ENCODE measurements around the gene WDR88.
"Not testable (repeated sequence)": the region's sequence is repeated elsewhere in the genome, so short reads cannot be mapped to it uniquely, and the experiment has no call there.

The WDR88 gene

DNA sequence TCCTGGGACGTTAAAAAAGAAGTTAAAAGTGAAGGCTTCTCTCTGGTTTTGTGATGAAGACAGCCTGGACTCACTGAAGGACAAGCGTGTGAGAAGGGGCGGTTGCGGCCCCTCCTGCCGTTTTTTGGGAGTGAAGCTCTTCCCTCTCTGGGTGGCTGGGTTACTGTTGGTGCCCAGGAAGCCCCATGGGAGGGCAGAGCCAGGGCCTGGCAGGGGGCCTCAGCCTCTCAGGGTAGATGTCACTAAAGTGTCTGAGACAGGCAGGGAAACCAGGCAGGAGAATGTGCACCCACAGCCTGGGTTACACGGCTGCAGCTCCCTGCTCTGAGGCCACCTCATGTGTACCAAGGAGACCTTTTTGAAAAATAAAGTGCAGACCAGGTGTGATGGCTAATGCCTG is 1.5 kb upstream of the WDR88 start:
- DNase-seq, result no peak

DNA sequence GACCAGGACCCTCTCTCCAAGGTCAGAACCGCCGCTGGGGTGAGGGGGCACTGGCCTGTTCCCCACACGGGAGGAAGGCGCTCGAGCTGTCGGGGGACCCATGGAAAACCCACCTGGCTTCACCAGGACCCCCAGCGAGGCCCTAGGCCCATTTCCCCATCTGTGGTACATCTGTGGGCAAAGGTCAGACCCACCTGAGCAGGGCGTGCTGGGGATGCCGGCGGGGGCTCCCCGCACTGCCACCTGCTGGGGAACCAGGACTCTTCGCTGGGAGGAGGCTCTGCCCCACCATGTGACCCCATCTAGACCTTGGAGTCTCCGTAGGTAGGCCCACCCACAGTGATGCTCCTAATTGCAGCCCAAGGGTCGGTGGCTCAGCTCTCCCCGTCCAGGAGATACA is 511 bp downstream of the WDR88 start:
- DNase-seq, result no peak

DNA sequence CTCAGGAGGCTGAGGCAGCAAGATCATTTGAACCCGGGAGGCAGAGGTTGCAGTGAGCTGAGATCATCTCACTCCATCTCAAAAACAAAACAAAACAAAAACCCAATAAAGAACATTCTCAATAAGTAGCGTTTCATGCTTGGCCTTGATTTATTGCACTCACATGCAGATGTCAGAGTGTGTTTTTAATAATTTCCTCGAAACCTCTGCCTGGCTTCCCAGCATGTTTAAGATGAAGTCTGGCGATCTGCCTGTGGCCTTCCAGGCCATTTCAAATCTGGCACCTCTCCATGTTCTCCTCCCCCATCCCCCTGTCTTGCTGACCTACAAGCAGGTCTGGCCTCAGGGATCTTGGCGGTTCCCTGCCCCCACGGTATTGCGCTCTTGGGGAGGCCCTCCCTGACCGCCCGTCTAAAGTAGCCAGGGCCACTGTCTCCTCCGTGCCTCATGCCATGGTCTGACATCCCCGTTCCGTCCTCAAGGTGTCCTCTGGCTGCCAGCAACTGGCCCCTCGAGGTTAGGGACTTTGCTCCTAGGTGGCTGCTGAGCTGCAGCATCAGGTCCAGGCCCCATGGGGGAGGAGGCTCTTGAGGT is 1.6 kb downstream of the WDR88 start:
- DNase-seq, result no peak

DNA sequence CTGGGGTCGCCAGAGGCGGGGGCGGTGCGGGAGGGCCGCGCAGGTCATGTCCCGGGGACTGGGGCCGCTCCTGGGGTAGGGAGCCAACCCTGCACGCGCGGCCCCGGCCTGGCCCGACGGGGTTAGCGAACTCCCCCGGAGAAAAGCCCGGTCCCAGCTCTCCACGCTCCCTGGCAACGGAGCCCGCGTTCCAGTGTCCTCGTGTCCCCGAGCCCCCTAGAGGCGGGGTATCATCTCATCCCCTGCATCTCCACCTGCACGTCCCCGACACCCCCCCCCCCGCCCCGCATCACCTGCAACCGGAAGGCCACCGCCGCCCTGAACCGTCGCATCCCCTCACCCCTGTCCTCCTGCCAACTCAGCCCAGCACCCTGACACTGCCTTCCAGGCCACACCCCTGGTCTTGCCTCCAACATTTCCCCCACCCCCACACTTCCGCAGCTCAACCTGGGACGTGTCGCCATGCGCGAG is 2.7 kb downstream of the WDR88 start:
- no peak for DNase-seq

DNA sequence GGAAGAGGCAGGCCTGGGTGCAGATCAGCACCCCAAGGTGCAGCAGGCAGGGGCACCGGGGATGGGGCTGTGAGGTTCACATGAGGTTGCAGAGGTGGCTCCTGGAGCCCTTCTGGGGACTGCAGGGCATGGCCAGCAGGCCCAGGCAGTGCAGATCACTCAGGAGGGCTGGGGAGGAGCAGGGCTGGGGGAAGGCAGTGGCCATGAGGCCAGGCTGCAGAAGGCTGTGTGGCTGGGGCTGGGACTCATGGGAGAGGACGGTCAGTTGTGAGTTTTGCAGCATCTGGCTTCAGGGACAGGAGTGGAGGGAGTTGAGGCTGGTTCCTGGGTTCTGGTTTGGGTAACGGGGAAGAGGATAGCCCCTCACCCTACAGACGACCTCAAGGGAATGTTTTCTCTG is 7.3 kb downstream of the WDR88 start:
- DNase-seq, result no peak

DNA sequence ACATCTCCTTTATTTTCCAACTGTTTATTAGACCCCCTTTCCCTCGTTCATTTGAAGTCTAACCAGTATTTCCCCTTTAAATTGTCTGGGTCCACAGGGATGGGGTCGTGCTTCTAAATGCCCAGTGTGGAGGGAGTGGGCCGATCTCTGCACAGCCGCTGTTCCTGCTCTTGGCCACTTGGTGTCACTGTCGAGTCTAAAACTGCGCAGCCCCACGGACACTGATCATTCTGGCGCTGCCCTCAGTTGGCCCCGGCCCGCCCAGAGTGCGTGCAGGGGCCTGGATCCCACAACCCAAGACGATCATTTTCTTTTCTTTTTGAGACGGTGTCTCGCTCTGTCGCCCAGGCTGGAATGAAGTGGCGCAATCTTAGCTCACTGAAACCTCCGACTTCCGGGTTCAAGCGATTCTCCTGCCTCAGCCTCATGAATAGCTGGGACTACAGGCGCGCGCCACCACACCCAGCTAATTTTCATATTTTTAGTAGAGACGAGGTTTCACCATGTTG is 12.0 kb downstream of the WDR88 start:
- peak; percentile 61 for DNase-seq

DNA sequence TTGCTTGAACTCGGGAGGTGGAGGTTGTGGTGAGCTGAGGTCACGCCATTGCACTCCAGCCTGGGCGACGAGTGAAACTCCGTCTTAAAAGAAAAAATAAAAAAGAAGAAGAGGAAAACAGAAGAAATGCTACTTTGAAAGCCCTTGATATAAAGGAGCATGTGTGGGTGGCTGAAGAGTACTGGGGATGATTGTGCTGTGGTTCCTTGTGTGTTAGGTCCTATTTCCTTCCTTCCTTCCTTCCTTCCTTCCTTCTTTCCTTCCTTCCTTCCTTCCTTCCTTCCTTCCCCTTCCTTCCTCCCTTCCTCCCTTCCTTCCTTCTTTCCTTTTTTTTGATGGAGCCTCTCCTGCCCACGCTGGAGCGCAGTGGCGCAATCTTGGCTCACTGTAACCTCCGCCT is 14.3 kb downstream of the WDR88 start:
- no peak for DNase-seq

DNA sequence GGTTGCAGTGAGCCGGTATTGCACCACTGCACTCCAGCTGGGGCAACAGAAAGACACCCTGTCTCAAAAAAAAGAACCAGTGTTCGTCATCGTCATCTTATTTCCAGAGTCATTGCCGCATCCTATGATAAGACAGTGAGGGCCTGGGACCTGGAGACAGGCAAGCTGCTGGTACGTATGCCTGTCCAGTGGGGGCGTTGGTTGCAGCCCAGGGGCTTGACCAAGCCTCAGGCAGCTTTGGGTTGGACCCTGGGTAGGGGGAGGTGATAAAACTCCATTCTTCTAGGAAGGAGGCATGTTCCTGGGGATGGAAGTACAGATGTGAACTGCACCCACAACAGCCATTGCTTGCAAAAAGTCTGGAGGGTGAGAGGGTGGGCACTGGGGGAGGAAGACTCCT is 15.6 kb downstream of the WDR88 start:
- no peak for DNase-seq

DNA sequence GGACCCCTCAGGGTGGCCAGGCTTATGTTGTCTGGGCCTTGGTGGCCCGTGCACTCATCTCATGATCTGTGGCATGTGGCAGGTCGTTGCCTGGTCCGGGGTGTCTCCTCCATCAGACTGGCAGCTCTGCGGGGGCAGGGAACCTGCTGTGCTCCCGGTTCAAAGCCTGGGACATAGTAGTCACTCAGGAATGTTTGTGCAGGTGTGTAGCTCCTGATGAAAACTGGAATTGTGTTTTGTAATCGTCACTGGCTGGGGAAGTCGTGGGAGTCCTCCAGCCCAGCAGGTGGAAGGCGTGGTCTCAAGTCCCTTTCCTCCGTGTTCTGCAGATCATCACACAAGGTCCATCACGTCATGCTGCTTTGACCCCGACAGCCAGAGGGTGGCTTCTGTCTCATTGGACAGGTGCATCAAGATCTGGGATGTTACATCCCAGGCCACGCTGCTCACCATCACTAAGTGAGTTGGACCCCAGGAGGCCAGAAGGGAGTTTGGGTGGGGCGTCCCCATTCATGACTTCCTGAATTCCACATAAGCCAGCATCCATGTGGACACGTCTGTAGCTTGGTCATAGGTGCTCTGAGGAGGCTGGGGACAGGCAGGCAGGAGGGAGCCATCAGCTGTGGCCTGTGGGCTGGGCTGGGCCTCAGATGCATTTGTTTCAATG is 19.1 kb downstream of the WDR88 start:
- DNase-seq, result no peak

DNA sequence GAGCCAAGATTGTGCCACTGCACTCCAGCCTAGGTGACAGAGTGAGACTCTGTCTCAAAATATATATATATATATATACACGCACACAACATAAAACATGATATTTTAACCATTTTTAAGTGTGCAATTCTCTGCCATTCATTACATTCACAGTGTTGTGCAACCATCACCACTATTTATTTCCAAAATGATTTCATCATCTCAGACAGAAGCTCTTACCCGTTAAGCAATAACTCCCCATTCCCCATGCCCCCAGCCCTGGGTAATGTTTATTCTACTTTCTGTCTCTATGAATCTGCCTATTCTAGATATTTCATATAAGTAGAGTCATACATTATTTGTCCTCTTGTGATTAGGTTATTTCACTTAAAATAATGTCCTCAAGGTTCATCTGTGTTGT is 20.3 kb downstream of the WDR88 start:
- DNase-seq, result no peak

DNA sequence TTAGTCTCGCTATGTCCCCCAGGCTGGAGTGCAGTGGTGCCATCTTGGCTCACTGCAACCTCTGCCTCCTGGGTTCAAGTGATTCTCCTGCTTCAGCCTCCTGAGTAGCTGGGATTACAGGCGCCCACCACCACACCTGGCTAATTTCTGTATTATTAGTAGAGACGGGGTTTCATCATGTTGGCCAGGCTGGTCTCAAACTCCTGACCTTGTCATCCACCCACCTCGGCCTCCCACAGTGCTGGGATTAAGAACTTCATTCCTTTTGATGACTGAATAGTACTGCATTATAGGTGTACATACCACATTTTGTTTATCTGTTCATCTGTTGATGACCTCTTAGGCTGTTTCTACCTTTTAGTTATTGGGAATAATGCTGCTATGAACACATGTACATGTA is 20.7 kb downstream of the WDR88 start:
- not testable (repeated sequence) for DNase-seq

DNA sequence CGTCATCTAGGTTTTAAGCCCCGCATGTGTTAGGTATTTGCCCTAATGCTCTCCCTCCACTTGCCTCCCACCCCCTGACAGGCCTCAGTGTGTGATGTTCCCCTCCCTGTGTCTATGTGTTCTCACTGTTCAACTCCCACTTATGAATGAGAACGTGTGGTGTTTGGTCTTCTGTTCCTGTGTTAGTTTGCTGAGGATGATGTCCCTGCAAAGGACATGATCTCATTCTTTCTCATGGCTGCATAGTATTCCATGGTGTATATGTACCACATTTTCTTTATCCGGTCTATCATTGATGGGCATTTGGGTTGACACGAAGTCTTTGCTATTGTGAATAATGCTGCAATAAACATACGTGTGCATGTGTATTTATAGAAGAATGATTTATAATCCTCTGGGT is 22.4 kb downstream of the WDR88 start:
- DNase-seq, result not testable (repeated sequence)

DNA sequence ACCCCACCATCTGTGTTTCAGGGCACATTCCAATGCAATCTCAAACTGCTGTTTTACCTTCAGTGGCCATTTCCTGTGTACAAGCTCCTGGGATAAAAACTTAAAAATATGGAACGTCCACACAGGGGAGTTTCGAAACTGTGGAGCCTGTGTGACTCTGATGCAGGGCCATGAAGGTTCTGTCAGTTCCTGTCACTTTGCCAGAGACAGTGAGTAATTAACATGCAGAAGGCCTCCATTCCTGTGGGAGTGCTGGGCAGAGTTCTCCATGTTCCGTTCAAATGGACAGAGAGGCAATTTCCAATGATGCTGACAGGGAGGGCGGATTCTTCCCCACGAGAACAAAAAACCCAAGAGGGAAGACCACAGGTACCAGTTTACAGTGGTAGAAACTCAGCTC is 24.4 kb downstream of the WDR88 start:
- DNase-seq, result no peak

DNA sequence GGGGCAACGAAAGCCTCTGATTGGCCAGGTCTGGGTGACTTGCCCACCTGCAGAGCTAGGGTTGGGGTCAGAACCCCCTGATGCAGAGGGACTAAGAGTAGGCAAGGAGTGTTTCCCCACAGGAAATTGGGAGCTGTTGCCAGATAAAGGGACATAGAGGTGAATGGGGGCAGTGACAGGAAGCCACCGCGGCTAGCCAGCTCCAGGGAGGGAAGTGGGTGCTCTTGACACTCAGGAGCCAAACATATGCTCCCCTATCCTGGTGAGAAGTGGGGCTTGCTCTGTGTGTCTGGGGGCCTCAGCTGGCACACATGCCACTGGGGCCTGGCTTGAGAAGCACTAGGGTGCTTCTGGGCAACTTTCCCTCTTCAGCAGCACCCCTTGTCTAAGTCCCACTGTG is 26.0 kb downstream of the WDR88 start:
- no peak for DNase-seq

DNA sequence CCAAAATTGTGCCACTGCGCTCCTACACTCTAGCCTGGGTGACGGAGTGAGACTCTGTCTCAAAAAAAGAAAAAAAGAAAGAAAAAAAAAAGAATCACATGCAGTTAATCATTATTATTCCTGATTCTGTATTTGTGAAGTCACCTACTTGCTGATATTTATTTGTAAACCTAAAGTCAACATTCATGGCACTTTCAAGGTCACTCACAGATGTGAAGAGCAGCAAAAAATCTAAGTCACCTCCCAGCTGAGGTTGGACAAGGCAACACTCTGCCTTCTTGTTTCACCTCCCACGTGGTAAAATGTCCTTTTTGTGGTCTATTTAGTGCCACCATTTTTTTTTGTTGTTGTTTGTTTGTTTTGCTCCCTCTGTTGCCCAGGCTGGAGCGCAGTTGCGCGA is 26.5 kb downstream of the WDR88 start:
- no peak for DNase-seq

DNA sequence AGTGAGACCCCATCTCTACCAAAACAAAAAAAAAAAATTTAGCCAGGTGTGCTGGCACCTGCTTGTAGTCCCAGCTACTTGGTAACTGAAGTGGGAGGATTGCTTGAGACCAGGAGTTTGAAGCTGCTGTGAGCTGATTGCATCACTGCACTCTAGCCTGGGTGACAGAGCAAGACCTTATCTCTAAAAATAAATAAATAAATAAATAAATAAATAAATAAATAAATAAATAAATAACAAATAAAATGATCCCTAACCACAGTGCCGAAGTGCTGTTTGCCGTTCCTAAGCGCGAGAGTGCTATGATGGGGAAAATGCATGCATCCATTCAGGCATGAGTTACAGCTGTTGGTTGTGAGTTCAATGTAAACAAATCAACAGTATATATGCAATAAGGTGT is 27.2 kb downstream of the WDR88 start:
- no peak for DNase-seq

DNA sequence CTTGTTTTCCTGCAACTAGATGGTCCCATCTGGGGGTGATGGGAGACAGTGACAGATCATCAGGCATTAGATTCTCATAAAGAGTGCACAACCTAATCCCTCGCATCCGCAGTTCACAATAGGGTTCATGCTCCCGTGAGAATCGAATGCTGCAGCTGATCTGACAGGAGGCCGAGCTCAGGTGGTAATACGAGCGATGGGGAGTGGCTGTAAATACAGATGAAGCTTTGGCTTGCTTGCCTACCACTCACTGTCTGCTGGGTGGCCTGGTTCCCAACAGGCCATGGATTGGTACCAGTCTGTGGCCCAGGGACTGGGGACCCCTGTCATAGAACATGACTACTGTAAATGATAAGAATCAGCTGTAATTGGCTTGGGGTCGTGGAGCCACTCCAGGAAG is 28.0 kb downstream of the WDR88 start:
- no peak for DNase-seq

DNA sequence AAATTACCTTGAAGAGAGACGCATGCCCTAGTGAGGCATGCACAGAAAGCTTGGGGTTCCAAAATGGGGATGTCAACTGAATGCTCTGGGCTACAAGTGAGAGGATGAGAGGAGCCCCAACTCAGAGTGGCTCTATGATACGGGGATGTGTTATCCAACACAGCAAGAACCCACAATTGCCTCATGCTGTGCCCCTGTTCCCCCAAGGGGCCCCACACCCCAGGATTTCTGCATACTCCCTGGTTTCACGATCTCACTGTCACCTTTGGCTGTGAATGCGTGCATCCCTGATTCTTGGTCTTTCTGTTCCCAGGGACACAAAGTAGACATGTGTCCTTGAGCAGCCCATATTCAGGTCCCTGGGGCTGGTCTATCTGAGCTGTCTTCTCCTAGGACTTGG is 29.3 kb downstream of the WDR88 start:
- DNase-seq, result no peak

DNA sequence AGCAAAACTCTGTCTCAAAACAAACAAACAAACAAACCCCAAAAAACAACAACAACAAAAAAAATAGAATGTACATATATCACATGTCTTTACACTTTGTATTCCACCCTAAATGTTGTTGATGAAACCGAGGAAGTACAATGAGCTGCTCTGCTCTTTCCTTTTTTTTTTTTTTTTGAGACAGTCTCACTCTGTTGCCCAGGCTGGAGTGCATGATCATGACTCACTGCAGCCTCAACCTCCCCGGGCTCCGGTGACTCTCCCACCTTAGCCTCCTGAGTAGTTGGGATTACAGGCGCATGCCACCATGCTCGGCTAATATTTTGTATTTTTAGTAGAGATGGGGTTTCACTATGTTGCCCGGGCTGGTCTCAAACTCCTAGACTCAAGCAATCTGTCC is 31.6 kb downstream of the WDR88 start:
- no peak for DNase-seq

DNA sequence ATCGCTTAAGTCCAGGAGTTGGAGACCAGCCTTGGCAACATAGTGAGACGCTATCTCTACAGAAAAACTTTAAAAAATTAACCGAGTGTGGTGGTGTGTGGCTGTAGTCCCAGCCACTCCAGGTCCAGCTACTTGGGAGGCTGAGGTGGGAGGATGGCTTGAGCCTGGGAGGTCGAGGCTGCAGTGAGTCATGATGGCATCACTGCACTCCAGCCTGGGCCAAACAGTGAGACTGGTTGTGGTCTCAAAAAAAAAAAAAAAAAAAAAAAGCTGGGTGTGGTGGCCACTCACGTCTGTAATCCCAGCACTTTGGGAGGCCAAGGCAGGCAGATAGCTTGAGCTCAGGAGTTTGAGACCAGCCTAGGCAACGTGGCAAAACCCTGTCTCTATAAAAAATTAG is 34.1 kb downstream of the WDR88 start:
- not testable (repeated sequence) for DNase-seq

DNA sequence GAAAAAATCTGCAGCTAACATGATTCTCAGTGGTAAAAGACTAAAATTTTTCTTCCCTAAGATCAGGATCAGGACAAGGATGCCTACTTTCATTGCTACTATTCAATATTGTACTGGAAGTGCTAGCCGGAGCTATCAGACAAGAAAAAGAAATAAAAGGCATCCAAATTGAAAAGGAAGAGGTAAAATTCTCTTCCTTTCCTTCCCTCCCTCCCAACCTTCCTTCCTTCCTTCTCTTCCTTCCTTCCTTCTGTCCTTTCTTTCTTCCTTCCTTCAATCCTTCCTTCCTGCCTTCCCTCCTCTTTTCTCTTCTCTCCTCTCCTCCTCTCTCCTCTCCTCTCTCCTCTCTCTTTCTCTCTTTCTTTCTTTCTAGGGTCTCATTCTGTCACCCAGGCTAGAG is 35.5 kb downstream of the WDR88 start:
- no peak for DNase-seq

DNA sequence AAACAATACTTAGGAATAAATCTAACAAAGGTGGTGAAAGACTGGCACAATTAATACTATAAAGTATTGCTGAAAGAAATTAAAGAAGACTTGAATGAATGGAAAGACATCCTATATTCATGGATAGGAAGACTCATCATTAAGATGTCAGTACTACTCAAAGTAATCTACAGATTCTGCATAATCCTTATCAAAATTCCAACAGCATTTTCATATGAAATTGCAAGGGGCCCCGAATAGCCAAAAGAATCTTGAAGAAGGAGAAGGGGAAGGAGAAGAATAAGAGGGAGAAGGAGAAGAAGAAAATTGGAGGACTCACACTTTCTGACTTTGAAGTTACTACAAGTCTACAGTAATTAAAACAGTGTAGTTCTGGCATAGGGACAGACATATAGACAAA is 36.6 kb downstream of the WDR88 start:
- no peak for DNase-seq

DNA sequence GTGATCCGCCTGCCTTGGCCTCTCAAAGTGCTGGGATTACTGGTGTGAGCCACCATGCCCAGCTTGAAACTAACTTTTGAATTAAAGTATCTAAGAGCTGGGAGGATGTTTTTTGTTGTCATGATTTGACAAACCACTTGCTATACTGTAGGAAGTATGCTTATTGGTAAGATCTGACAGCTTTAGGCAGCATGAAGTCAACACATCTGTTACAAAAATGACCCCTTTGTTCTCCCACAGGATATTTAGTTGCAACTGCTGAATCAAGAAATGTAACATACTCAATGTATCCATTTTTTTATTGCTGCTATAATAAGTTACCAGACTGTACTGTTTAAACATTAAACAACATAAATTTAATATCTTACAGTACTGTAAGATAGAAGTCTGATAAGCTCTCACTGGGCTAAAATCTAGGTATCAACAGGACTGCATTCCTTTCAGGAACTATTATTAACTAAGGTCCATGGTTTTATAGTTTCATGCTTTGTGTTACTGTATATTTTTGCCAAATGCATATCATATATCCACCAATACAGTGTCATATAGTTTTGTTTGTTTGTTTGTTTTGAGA is 39.4 kb downstream of the WDR88 start:
- no peak for DNase-seq

DNA sequence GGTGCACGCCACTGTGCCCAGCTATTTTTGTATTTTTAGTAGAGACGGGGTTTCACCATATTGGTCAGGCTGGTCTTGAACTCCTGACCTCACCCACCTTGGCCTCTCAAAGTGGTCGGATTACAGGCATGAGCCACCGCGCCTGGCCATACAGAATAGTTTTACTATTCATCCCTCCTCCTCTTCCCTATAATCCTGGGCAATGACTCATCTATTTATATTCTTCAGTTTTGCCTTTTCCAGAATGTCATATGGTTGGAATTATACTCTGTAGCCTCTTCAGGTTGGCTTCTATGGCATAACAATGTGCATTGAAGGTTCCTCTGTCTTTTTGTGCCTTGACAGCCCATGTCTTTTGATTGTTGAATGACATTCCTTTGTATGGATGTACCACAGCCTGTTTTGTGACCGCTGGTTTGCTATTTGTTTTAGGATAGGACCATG is 40.0 kb downstream of the WDR88 start:
- DNase-seq, result no peak

DNA sequence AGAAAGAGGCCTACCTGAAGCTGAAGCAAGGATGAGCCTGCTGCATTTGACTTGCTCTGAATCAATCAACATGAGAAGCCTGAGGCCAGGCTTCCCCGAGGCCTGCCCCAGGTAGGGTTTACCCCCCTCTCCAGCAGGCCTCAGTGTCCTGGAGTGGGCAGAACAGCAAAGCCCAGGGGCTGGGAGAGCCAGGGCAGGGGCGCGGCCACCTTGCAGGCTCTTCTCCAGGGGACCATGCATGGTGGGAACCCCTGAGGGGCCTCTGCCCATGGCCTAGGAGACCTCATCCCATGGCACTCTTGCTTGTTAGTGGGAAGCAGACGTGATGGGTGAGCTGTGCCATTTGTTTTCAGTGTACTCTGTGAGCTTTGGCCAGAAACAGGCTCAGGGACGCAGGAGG is 42.3 kb downstream of the WDR88 start:
- DNase-seq, result no peak

Measured in NCI-H1694 treated with DMSO at 0.1 percent for 48 hours (cell line).